ENCODE measurements around the gene RHOV. TPM values are rescaled to one million over a fixed set of nuclear protein-coding genes. Genes with fewer than 3 reads are reported as not detected.

Gene RHOV
- total RNA-seq, 1 donor from 2014 or later: 0.61 TPM

GRCh38 chr15:40845511-40846284 lies 28.3 kb downstream of the RHOV start:
- Mint-ChIP-seq H3K4me3 (ENCODE audit: unreplicated experiment) (peak overlapping the region; percentile 73), H3K36me3 (ENCODE audit: low read depth, unreplicated experiment) (peaks cover 1% of the 10 kb centered on the region), H3K27me3 (ENCODE audit: low read depth, unreplicated experiment) (peaks cover 11% of the 10 kb centered on the region), H3K9me3 (ENCODE audit: unreplicated experiment) (no peaks in the 10 kb centered on the region), H3K27ac (ENCODE audit: unreplicated experiment) (peak overlapping the region; percentile 85), H3K4me1 (ENCODE audit: low read depth, unreplicated experiment) (peaks cover 32% of the 10 kb centered on the region)
- H3K9me3 ChIP-seq (ENCODE audit: insufficient read depth, low read depth, low read length): no peaks in the 10 kb centered on the region
- H3K4me1 ChIP-seq (ENCODE audit: insufficient read depth, low read length): peaks cover 13% of the 10 kb centered on the region
- H3K27me3 ChIP-seq (ENCODE audit: insufficient read depth, low read length): peaks cover 11% of the 10 kb centered on the region
- DNase-seq (ENCODE audit: low read depth): no peak
- no peak overlapping the region for H3K27ac ChIP-seq (ENCODE audit: low read depth, low read length)
- peak overlapping the region; percentile 24 for H3K4me2 ChIP-seq (ENCODE audit: low read length)
- H3K79me2 ChIP-seq (ENCODE audit: insufficient read depth, low read length): no peaks in the 10 kb centered on the region
- TF ChIP-seq EZH2 (IDR thresholded peaks at IDR 0.05; ENCODE audit: insufficient read depth, low read length): no peak
- TF ChIP-seq CTCF (IDR thresholded peaks at IDR 0.05; ENCODE audit: insufficient read depth, low read depth, low read length): no peak
- no peaks in the 10 kb centered on the region for H4K20me1 ChIP-seq (ENCODE audit: insufficient read depth, low read length)
- no peak overlapping the region for H3K9ac ChIP-seq (ENCODE audit: low read length)
- H3K36me3 ChIP-seq (ENCODE audit: insufficient read depth, low read length): no peaks in the 10 kb centered on the region
- no peak overlapping the region for H2AFZ ChIP-seq (ENCODE audit: low read depth, low read length)
- FAIRE-seq: no peak
- H3K4me3 ChIP-seq (ENCODE audit: insufficient read depth, low read depth, low read length): no peak overlapping the region

GRCh38 chr15:40845036-40845435 lies 29.0 kb downstream of the RHOV start:
- Mint-ChIP-seq H3K4me3 (ENCODE audit: unreplicated experiment) (peak overlapping the region; percentile 82), H3K27ac (ENCODE audit: unreplicated experiment) (no peak overlapping the region), H3K27me3 (ENCODE audit: low read depth, unreplicated experiment) (peaks cover 12% of the 10 kb centered on the region), H3K9me3 (ENCODE audit: unreplicated experiment) (no peaks in the 10 kb centered on the region), H3K4me1 (ENCODE audit: low read depth, unreplicated experiment) (peaks cover 32% of the 10 kb centered on the region), H3K36me3 (ENCODE audit: low read depth, unreplicated experiment) (peaks cover 2% of the 10 kb centered on the region)
- Histone ChIP-seq H3K4me2 (ENCODE audit: low read length) (peak overlapping the region; percentile 80), H3K9me3 (ENCODE audit: insufficient read depth, low read depth, low read length) (no peaks in the 10 kb centered on the region), H3K27ac (ENCODE audit: low read depth, low read length) (no peak overlapping the region), H4K20me1 (ENCODE audit: insufficient read depth, low read length) (no peaks in the 10 kb centered on the region), H3K4me3 (ENCODE audit: insufficient read depth, low read depth, low read length) (peak overlapping the region; percentile 48), H3K4me1 (ENCODE audit: insufficient read depth, low read length) (peaks cover 13% of the 10 kb centered on the region), H3K9ac (ENCODE audit: low read length) (no peak overlapping the region), H2AFZ (ENCODE audit: low read depth, low read length) (peak overlapping the region; percentile 84), H3K27me3 (ENCODE audit: insufficient read depth, low read length) (peaks cover 11% of the 10 kb centered on the region), H3K36me3 (ENCODE audit: insufficient read depth, low read length) (no peaks in the 10 kb centered on the region), H3K79me2 (ENCODE audit: insufficient read depth, low read length) (no peaks in the 10 kb centered on the region)
- no peak for TF ChIP-seq EZH2 (IDR thresholded peaks at IDR 0.05; ENCODE audit: insufficient read depth, low read length)
- no peak for TF ChIP-seq CTCF (IDR thresholded peaks at IDR 0.05; ENCODE audit: insufficient read depth, low read depth, low read length)
- no peak for FAIRE-seq
- DNase-seq (ENCODE audit: low read depth): no peak

GRCh38 chr15:40844696-40845030 lies 29.4 kb downstream of the RHOV start:
- Histone ChIP-seq H2AFZ (ENCODE audit: low read depth, low read length) (peak overlapping the region; percentile 84), H3K9ac (ENCODE audit: low read length) (no peak overlapping the region), H3K9me3 (ENCODE audit: insufficient read depth, low read depth, low read length) (no peaks in the 10 kb centered on the region), H3K27ac (ENCODE audit: low read depth, low read length) (no peak overlapping the region), H3K36me3 (ENCODE audit: insufficient read depth, low read length) (no peaks in the 10 kb centered on the region), H3K4me3 (ENCODE audit: insufficient read depth, low read depth, low read length) (peak overlapping the region; percentile 48), H3K27me3 (ENCODE audit: insufficient read depth, low read length) (peaks cover 11% of the 10 kb centered on the region), H4K20me1 (ENCODE audit: insufficient read depth, low read length) (no peaks in the 10 kb centered on the region), H3K79me2 (ENCODE audit: insufficient read depth, low read length) (no peaks in the 10 kb centered on the region), H3K4me2 (ENCODE audit: low read length) (peak overlapping the region; percentile 80), H3K4me1 (ENCODE audit: insufficient read depth, low read length) (peaks cover 13% of the 10 kb centered on the region)
- FAIRE-seq: no peak
- no peak overlapping the region for H3K27ac Mint-ChIP-seq (ENCODE audit: unreplicated experiment)
- no peak for TF ChIP-seq CTCF (IDR thresholded peaks at IDR 0.05; ENCODE audit: insufficient read depth, low read depth, low read length)
- peak; percentile 77 for TF ChIP-seq EZH2 (IDR thresholded peaks at IDR 0.05; ENCODE audit: insufficient read depth, low read length)
- peak overlapping the region; percentile 82 for H3K4me3 Mint-ChIP-seq (ENCODE audit: unreplicated experiment)
- DNase-seq (ENCODE audit: low read depth): no peak
- H3K9me3 Mint-ChIP-seq (ENCODE audit: unreplicated experiment): no peaks in the 10 kb centered on the region
- H3K36me3 Mint-ChIP-seq (ENCODE audit: low read depth, unreplicated experiment): peaks cover 2% of the 10 kb centered on the region
- peaks cover 32% of the 10 kb centered on the region for H3K4me1 Mint-ChIP-seq (ENCODE audit: low read depth, unreplicated experiment)
- peaks cover 13% of the 10 kb centered on the region for H3K27me3 Mint-ChIP-seq (ENCODE audit: low read depth, unreplicated experiment)

Data from astrocyte (in vitro differentiated cells and primary cell).